SIG-M5 treated with dmso at 0.1 percent for 504 hours (cell line): Measurements from ENCODE around the gene SUSD1.
"Not testable (repeated sequence)": the region's sequence is repeated elsewhere in the genome, so short reads cannot be mapped to it uniquely, and the experiment has no call there.

Experiments
- DNase-seq: peaks from one replicate; lab custom pipeline; 2025; ENCODE audit not compliant: unreplicated experiment; lab: John Stamatoyannopoulos, UW

SUSD1 gene

DNA sequence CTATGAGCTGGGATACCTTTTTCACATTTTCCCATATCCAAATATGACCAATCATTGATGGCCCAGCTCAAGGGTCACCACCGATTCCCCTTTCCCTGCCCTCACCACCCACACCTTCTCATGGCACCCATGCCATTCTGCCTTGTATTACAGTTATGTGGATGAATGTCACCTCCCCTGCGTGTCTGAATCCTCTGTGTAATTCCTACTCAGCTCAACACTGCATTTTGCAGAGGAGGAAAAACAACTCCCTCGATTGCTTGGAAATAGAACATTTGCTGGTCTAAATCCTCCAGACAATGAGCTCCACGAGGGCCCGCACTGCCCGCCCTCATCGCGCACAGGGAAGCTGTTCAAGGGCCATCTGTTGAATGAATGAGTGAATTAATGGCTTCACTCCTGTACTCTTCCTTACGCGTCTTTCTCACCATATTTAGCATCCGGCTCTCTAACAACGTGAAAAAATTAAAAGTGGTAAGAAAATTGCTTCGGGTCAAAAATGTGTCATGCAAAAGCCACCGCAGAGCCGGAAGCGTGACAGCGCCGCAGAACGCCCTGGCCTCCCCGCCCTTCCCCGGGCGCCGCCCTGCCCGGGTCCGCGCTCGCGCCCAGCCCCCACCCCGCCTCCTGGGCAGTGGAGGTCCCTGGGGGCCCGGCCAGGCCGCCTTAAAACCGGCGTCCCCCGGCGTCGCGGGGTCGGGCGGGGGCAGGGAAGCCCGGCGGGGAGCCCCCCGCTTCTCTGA lies 704 bp downstream of the SUSD1 start:
- DNase-seq: peak; percentile 74

DNA sequence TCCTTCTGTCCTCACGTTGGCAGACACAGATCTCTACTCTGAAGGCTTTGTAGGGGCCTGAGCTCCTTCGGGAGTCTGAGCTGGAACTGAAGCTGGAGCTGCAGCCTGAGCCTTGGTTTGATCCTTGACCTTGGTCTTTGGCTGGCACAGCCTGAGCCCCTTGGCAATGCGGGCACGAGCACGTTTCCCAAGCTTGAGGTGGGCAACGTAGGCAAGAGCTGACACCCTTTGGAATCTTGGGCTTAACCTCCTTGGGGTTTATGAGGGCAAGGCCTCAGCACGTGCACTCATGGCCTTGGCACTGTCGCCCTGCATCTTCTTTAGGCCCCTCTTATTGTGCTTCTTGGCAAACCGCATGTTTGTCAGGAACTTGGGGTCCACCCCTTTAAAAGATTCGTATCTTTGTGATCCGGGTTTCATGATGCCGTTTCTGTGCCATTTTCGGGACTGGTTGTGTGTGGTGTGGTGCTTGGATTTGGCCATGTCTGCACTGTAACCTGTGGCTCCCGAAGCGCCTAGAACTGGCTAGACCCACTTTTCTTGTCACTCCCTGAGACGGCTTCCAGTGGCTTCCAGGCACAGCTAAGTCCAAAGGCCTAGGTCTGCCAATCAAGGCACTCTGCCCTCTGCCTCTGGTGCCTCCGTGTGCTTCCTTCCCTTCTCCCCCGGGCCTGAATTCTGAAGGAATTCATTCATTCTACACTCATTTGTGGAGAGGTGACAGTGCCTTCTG lies 1.4 kb downstream of the SUSD1 start:
- no peak for DNase-seq

DNA sequence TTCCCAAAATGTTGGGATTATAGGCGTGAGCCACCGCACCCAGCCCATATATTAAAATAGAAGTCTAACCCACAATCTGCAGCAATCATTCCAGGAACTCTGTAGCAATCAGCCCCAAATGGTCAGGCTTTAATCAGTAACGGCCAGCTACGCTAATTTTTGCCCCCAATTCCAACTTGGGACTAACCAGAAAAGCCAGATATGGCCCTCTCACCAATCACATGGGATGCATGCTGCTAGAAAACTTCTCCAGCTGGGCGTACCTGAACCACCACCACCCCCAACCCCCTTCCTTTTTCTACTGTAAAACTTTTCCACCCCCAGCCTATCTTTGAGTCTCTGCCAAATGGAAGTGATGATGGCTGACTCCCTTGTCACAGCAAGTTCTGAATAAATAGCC lies 4.1 kb downstream of the SUSD1 start:
- DNase-seq: no peak

- peak; percentile 35 for DNase-seq
Observed at GRCh38 chr9:112170235-112170634, 4.9 kb downstream of the SUSD1 start.

DNA sequence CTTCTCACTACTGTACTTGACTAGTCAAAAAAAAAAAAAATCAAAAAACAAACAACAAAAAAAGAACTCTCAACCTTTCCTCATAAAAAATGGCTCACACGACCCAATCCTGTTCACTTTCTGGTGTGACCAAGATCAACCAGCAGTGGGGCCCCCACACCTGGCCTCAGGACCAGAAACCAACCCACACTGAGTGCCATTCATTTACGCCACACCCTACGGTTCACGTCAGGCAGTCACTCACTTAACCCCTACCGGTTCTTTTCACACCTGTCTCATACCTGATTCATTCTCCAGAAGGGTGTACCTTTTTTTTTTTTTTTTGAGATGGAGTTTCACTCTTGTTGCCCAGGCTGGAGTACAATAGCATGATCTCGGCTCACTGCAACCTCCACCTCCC lies 5.7 kb downstream of the SUSD1 start:
- no peak for DNase-seq

- DNase-seq: no peak
Observed at GRCh38 chr9:112168197-112168596, 6.9 kb downstream of the SUSD1 start.

GRCh38 chr9:112166176-112167140 lies 8.6 kb downstream of the SUSD1 start:
- DNase-seq: no peak

DNA sequence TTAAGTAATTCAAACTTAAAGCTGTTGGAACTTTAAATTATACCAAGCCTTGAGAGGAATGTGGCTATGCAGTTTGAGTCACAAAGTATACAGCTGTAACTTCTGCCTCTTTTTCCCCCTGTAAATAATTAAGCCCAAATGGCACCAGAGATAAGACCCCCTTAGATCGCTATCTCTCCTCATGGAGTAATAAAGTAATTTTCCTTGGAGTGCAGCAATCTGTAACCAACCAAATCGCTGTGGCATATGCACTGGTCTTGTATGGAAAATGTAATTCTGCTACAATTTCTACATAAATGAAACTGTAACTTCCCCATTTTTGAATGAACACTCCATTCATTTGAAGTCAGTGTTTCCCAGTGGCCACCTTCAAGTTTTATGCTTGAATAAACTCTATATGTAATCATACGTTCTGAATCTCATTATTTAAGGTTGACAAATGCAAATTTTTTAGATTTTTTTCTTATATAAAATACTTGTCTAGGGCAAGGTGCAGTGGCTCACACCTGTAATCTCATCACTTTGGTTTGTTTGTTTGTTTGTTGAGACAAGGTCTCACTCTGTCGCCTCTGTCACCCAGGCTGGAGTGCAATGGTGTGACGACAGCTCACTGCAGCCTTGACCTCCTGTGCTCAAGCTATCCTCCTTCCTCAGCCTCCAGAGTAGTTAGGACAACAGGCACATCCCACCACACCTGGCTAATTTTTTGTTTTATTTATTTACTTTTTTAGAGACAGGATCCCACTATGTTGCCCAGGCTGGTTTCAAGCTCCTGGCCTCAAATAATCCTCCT lies 12.3 kb downstream of the SUSD1 start:
- DNase-seq: peak; percentile 74

GRCh38 chr9:112159781-112160180 lies 15.3 kb downstream of the SUSD1 start:
- no peak for DNase-seq

GRCh38 chr9:112158656-112159367 lies 16.3 kb downstream of the SUSD1 start:
- DNase-seq: no peak

DNA sequence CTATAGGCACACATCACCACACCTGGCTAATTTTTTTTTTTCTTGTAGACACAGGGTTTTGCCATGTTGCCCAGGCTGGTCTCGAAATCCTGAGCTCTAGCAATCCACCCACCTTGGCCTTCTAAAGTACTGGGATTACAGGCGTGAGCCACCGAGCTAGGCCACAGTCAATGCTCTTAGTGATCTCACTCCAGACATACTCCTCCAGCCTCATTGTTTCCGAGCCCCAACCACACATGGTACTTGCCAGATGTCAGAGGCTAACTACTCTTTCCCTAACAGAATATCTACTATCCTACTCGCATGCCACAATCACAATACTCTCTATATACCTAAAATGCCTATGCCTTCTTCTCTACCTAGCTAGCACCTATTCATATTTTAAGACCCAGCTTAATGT lies 17.1 kb downstream of the SUSD1 start:
- no peak for DNase-seq

DNA sequence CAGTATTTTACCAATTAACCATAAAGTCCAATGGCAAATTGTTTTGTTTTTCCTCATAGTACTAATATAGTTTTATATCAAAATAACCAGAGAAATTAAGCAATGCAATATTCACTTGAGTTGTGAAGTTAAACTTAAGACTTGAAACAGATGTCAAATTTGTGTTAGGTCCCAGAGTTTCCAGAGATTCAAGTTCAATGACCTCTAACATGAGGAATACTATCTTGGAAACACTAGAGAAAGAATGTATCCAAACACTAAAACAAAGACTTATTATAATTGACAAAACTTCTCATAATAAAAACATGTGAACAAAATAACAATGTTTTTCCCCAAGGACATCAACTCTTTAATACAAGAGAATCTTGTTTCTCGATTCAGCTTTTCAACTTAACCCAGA lies 18.0 kb downstream of the SUSD1 start:
- no peak for DNase-seq

- DNase-seq: no peak
Observed at GRCh38 chr9:112149211-112149610, 25.9 kb downstream of the SUSD1 start.

DNA sequence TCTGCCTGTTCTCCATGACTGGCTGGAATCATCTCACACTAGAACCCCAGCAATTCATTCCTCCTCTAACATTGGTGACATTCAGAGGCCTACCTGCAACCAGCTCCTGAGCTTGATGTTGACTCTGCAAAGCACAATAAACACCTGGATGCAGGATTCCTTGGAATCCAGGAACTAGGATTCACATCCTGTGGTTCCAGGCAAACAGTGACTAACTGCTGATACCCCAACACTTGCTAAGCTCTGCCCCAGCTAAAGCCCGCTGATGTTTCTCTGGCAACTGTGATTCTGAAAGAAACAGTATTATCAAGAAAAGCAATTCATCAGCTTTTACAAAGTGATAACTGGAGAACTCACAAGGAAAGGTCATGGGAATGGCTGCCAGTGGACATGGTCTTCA lies 29.2 kb downstream of the SUSD1 start:
- DNase-seq: no peak

DNA sequence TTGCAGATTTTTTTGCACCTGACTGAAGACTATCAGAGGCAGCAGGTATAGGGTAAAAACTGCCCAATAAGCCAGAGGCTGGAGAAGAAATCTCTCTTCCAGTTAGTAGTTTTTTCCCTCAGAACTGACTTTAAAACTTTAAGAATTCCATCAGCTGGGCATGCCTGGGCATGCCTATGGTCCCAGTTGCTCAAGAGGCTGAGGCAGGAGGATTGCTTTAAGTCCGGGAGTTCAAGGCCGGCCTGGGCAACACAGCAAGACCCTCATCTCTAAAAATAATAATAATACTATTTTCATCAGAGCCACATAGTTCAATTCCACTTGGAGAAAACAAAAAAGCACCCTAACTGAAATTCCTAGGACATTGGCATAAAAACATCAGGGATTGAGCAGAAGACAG lies 30.3 kb downstream of the SUSD1 start:
- no peak for DNase-seq

DNA sequence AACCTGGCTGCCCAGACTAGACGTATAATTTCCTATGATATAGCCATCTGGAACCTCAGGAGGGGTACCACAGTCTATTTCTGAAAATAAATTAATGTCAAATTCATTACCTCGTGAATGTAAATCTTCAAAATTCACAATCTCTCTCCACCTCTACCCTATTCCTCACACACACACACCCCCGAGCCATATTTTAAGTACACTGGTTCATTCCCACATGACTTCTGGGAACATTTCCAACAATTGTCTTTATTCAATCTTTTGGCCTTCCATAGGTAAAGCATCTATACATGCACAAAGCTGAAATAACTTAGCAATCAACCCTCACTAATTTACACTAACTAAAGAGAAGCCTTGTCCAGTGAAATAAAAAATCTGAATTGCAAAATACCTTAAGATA lies 32.7 kb downstream of the SUSD1 start:
- no peak for DNase-seq

DNA sequence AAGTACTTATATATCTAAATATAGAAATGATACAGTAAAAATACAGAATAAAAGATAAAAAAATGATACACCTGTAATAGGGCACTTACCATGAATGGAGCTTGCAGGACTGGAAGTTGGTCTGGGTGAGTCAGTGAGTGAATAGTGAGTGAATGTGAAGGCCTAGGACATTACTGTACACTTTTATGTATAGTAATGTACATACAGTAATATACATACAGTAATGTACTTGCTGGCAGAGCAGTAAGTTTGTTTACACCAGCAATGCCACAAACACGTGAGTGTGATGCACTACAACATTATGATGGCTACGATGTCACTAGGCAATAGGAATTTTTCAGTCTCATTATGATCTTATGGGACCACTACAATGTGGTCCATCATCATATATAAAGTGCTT lies 34.2 kb downstream of the SUSD1 start:
- no peak for DNase-seq

DNA sequence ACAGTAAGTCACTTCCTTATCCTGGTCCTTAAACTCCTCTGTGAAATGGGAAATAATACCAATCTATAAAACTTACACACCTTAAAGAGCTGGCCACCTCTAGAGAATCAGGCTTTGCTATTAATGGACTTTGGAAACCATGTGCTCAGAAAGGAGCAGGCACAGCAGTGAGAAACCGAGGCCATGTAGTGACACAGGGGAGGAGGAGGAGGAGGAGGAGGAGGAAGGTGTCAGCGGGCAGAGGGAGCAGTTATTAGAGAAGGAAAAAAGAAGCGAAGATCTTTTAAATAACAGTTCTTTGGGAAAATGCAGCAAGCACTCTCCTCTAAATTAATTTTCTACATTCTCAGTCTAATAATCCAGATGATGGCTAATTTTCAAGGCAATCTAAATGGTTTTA lies 38.0 kb downstream of the SUSD1 start:
- no peak for DNase-seq

DNA sequence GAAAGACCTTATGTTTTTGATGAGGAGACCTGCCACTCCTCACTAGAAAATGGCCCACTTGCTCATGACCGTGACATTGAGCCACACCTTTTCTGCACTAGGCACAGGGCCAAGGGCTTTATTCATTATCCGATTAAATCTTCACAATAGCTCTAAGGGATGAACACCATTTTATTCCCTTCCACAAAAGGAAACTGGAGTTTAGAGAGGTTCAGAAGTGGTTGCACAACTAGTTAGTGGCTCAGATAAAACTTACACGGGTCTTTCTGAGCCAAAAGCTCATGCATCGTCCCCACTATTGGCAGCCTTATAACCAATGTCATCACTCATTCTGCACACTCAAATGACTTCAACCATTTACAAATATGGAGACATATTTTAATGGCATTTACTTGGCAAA lies 39.4 kb downstream of the SUSD1 start:
- DNase-seq: no peak

GRCh38 chr9:112133806-112134205 lies 41.3 kb downstream of the SUSD1 start:
- not testable (repeated sequence) for DNase-seq
